H1 (cell line): Measurements from ENCODE around the gene RPL18. TPM values are rescaled to one million over a fixed set of nuclear protein-coding genes. Genes with fewer than 3 reads are reported as not detected.

Experiments
- JUND ChIP-seq: IDR thresholded peaks from 2 replicates; pipeline ENCODE4 v1.6.1; 2011; ENCODE audit warnings: mild to moderate bottlenecking, improper control_type of control experiment, low read length
- NRF1 ChIP-seq: IDR thresholded peaks from 2 replicates; pipeline ENCODE4 v1.6.1; 2011; ENCODE audit warnings: mild to moderate bottlenecking, low read depth, low read length, improper control_type of control experiment
- SP1 ChIP-seq: IDR thresholded peaks from 2 replicates; pipeline ENCODE4 v1.6.1; 2011; ENCODE audit warnings: low read depth, low read length
- polyA plus RNA-seq, 7 experiments: library from polyadenylated mRNA; depleted of rRNA in 3 of 7; stranded (reverse) in 5 of 7; unstranded in 2 of 7; fragments of >200 nt in 5 of 7; fragments of 200-250 nt in 2 of 7; gene quantifications; 1 replicate in 5 of 7; 2 replicates in 1 of 7; 4 replicates in 1 of 7; pipeline versions ENCODE4 v1.2.1 to v1.2.3, GENCODE V29; 2011 to 2013; ENCODE audit warnings: missing spikeins in 2 of 7, mixed read lengths in 2 of 7
- total RNA-seq: library from RNA; stranded (reverse); fragmentation: NEBNext Ultra II Directional; extraction: Animal tissue kit (Norgen Biotek cat#: 25700); gene quantifications from 2 replicates; pipeline ENCODE4 v1.2.1, GENCODE V29; 2021
- TF ChIP-seq, protein P1 (sequence below): IDR thresholded peaks from 2 replicates; pipeline ENCODE4 v1.6.1; 2012; ENCODE audit warnings: low read length, inconsistent platforms

Gene RPL18
- total and polyA plus RNA-seq, 2 of the 8 experiments (the other 6 are each of a cell fraction or from before 2014, with no cell fraction given) = 1,669 to 2,789 TPM

DNA sequence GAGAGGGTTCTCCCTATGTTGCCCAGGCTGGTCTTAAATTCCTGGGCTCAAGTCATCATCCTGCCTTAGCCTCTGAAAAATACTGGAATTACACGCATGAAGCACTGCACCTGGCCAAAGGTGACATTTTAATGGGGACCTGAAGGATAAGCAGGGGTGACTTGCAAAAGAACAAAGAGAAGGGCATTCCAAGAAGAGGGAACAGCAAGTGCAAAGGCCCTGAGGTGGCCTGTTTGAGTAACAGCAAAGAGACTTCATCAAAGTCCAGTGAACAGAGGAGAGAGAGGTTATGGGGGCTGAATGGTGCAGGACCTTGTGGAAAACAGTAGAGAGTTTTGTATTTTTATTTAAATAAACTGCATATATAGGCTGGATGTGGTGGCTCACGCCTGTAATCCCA, 22.9 kb upstream of the RPL18 start (continued):
- TF ChIP-seq JUND (no peak), SP1 (no peak), NRF1 (no peak)
- TF ChIP-seq, protein P1, sequence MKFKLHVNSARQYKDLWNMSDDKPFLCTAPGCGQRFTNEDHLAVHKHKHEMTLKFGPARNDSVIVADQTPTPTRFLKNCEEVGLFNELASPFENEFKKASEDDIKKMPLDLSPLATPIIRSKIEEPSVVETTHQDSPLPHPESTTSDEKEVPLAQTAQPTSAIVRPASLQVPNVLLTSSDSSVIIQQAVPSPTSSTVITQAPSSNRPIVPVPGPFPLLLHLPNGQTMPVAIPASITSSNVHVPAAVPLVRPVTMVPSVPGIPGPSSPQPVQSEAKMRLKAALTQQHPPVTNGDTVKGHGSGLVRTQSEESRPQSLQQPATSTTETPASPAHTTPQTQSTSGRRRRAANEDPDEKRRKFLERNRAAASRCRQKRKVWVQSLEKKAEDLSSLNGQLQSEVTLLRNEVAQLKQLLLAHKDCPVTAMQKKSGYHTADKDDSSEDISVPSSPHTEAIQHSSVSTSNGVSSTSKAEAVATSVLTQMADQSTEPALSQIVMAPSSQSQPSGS = no peak
